Skeletal muscle satellite cell (primary cell): ENCODE results near the gene TP53BP1.

ENCODE experiments used
- H3K27me3 ChIP-seq: 2 replicates; pipeline ENCODE4 v1.7.0; 2013; ENCODE audit warnings: low read length; ENCODE audit not compliant: control insufficient read depth, insufficient read depth
- H3K36me3 ChIP-seq: 2 replicates; pipeline ENCODE4 v1.7.0; 2013; ENCODE audit warnings: mild to moderate bottlenecking, control low read depth, low read length; ENCODE audit not compliant: insufficient read depth
- H3K4me1 ChIP-seq: 2 replicates; pipeline ENCODE4 v1.7.0; 2013; ENCODE audit warnings: low read length; ENCODE audit not compliant: control insufficient read depth, insufficient read depth
- H3K4me2 ChIP-seq: 2 replicates; pipeline ENCODE4 v1.7.0; 2013; ENCODE audit warnings: mild to moderate bottlenecking, low read length
- H3K4me3 ChIP-seq: 2 replicates; pipeline ENCODE4 v1.7.0; 2013; ENCODE audit warnings: low read length
- H3K9ac ChIP-seq: 2 replicates; pipeline ENCODE4 v1.7.0; 2013; ENCODE audit warnings: mild to moderate bottlenecking, low read depth, low read length, moderate library complexity
- H3K9me3 ChIP-seq: replicated peaks from 2 replicates; pipeline ENCODE4 v1.7.0; 2013; ENCODE audit warnings: mild to moderate bottlenecking, control low read depth, low read length

The TP53BP1 gene

GRCh38 chr15:43433661-43434303 lies 59.2 kb downstream of the TP53BP1 start:
- Histone ChIP-seq H3K9me3 (no peaks in the 10 kb centered on the region), H3K4me1 (no peaks in the 10 kb centered on the region), H3K27me3 (no peaks in the 10 kb centered on the region), H3K36me3 (peaks cover 52% of the 10 kb centered on the region), H3K4me3 (no peak overlapping the region), H3K4me2 (no peak overlapping the region), H3K9ac (no peak overlapping the region)

DNA sequence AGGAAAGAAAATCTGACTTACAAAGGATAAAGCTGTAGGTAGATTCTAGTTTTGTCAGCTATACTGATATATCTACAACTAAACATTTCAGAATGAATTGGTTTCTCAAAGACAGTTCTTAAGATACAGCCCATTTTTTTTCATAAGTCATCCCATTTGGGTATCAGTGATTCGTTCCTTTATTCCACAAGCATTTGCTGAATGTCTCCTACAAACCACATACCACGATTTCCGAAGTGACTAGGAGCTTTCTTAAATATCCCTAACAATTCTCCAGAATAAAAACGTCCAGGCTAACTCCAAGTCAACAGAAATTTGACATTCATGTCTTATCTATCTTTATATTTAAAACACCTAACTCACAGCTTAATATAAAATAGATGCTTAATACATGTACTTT lies 59.8 kb downstream of the TP53BP1 start:
- Histone ChIP-seq H3K36me3 (peaks cover 48% of the 10 kb centered on the region), H3K9me3 (no peaks in the 10 kb centered on the region), H3K4me1 (no peaks in the 10 kb centered on the region), H3K4me2 (no peak overlapping the region), H3K9ac (no peak overlapping the region), H3K27me3 (no peaks in the 10 kb centered on the region), H3K4me3 (no peak overlapping the region)

DNA sequence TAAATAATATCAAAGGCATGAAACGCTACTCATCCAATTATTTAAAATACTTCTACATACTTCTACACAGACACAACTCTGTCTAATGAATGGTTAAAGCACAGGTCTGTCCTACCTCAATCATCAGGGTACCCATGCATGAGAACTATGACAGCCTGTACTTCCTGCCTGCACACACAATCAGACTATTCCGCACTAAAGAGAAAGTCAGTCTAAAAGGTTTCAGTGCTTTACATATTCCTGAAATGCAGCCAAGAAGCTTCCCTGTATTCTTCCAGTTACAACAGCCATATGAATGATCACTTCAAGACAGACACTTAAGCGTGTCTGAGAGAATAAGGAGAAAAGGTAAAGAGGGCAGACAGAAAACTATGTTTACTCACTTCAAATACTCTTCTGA lies 63.3 kb downstream of the TP53BP1 start:
- Histone ChIP-seq H3K36me3 (peaks cover 56% of the 10 kb centered on the region), H3K9me3 (no peaks in the 10 kb centered on the region), H3K4me1 (no peaks in the 10 kb centered on the region), H3K4me2 (no peak overlapping the region), H3K9ac (no peak overlapping the region), H3K4me3 (no peak overlapping the region), H3K27me3 (no peaks in the 10 kb centered on the region)

DNA sequence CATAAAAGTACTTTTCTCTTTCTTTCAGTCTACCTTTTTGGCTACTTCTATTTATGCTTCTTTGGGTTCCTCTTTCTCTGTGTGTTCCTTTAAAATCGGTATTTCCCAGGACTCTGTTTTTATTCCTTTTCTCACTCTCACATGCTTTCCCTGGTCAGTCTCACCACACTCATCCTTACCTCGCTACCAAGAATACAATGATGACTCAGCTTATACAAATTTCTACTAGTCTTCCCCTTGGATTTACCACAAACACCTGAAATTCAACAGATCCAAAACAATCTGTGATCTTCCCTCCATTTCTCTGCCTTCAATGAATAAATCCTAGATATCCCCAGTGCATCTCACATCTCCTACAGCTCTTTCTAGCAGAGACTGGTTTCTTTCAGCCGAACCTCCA lies 69.2 kb downstream of the TP53BP1 start:
- Histone ChIP-seq H3K9ac (no peak overlapping the region), H3K27me3 (no peaks in the 10 kb centered on the region), H3K4me2 (no peak overlapping the region), H3K36me3 (peaks cover 48% of the 10 kb centered on the region), H3K9me3 (no peaks in the 10 kb centered on the region), H3K4me3 (no peak overlapping the region), H3K4me1 (no peaks in the 10 kb centered on the region)

DNA sequence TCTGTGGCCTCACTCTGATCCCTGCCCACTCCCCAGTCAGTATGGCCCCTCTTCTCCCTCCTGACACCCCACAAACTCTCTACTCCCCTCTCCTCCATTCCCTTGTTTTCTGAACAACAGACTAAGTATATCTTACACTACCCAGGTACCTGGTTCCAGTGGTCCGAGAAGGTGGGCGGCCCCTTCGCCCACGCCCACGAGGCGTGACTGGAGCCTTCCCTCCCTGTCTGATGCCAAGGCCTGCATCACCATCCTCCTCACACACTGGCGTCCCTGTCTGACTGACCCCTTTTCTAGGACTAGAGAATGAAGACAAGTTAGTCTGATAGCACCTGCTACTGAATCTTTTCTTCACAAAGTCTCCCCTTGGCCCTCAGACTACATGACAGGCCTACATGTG lies 72.1 kb downstream of the TP53BP1 start:
- Histone ChIP-seq H3K9me3 (no peaks in the 10 kb centered on the region), H3K36me3 (peaks cover 47% of the 10 kb centered on the region), H3K4me3 (no peak overlapping the region), H3K4me1 (no peaks in the 10 kb centered on the region), H3K9ac (no peak overlapping the region), H3K27me3 (no peaks in the 10 kb centered on the region), H3K4me2 (no peak overlapping the region)

- Histone ChIP-seq H3K4me2 (no peak overlapping the region), H3K9me3 (no peaks in the 10 kb centered on the region), H3K9ac (no peak overlapping the region), H3K4me3 (no peak overlapping the region), H3K27me3 (no peaks in the 10 kb centered on the region), H3K36me3 (peaks cover 52% of the 10 kb centered on the region), H3K4me1 (no peaks in the 10 kb centered on the region)
Observed at GRCh38 chr15:43420435-43420834, 72.5 kb downstream of the TP53BP1 start.

DNA sequence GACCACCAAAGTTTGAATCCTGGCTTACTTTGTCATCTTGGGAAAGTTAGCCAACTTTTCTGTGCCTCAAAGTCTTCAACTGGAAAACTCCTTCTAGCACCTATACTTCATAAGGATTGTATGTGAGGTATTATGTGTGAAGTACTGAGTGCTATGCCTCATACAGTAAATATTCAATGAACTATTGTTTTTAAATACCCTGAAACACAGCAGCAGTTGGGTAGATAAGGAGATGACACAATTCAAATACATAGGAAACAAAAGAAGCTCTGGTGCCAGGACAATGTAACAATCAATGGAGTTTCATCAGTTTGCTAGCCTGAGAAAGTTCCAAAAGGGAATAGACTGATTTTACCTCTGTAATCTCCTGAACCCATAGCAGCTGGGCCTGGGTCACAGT lies 78.8 kb downstream of the TP53BP1 start:
- no peaks in the 10 kb centered on the region for H3K4me1 ChIP-seq
- no peak overlapping the region for H3K4me2 ChIP-seq
- H3K36me3 ChIP-seq: peaks cover 70% of the 10 kb centered on the region
- no peaks in the 10 kb centered on the region for H3K9me3 ChIP-seq
- no peaks in the 10 kb centered on the region for H3K27me3 ChIP-seq
- no peak overlapping the region for H3K4me3 ChIP-seq
- H3K9ac ChIP-seq: no peak overlapping the region

DNA sequence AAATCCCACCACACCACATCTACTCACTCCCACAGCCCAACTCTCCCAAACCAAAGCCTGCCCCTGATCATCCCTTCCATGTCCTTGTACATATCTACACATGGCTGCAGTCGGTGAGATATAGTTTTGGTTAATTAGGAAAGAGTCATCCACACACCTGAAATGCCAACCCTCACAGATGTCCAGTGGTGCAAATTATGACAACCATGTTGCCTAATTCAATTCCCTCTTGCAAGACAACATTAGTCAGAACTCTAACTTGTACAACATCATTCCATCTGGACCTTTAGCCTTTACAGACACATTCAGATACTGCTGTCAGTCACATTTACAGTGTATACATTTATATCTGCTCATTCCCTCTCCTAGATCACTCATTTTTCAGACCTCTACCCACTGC lies 80.9 kb downstream of the TP53BP1 start:
- no peak overlapping the region for H3K4me3 ChIP-seq

DNA sequence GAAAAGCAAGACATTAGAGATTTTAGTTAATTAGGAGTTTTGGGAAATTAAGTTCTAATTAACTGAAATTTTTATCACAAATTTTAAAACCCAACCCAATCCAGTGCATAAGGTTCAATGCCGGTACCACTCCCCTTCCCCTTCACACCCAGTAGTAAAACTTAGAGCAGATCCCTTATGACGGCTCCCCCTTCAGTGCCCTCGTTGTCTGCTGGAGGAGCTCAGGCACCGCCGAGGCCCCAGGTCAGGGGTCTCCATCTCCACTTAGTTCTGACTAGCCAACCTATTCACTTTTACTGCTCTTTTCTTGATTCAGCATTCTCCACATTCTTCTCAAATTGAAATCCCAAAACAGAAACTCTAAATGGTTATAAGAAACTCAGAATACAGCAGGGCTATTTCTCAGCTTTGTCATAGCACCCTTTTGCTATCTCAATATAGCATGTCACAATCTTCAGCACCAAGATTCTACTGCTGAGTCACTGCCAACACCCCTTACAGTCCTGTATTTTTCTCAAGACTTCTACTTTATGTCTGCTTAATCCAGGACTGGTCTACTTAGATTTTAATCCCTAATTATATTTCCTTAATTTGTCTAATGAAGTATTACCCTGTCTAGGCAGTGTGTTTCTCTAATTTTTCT lies 82.3 kb downstream of the TP53BP1 start:
- Histone ChIP-seq H3K9ac (no peak overlapping the region), H3K4me2 (no peak overlapping the region), H3K4me1 (no peaks in the 10 kb centered on the region), H3K27me3 (no peaks in the 10 kb centered on the region), H3K4me3 (no peak overlapping the region), H3K36me3 (peaks cover 84% of the 10 kb centered on the region), H3K9me3 (no peaks in the 10 kb centered on the region)

More for the DNA sequence above, 80.9 kb downstream of the TP53BP1 start:
- Histone ChIP-seq H3K9ac (no peak overlapping the region), H3K4me1 (no peaks in the 10 kb centered on the region), H3K27me3 (no peaks in the 10 kb centered on the region), H3K36me3 (peaks cover 84% of the 10 kb centered on the region), H3K4me2 (no peak overlapping the region), H3K9me3 (no peaks in the 10 kb centered on the region)

- H3K9me3 ChIP-seq: no peaks in the 10 kb centered on the region
- H3K27me3 ChIP-seq: no peaks in the 10 kb centered on the region
- peaks cover 76% of the 10 kb centered on the region for H3K36me3 ChIP-seq
- H3K9ac ChIP-seq: no peak overlapping the region
- H3K4me1 ChIP-seq: no peaks in the 10 kb centered on the region
- no peak overlapping the region for H3K4me2 ChIP-seq
- H3K4me3 ChIP-seq: no peak overlapping the region
Observed at GRCh38 chr15:43408789-43409188, 84.2 kb downstream of the TP53BP1 start.

GRCh38 chr15:43406808-43407207 lies 86.1 kb downstream of the TP53BP1 start:
- H3K27me3 ChIP-seq: no peaks in the 10 kb centered on the region
- no peak overlapping the region for H3K9ac ChIP-seq
- H3K4me2 ChIP-seq: no peak overlapping the region
- no peaks in the 10 kb centered on the region for H3K9me3 ChIP-seq
- H3K4me3 ChIP-seq: no peak overlapping the region
- peaks cover 77% of the 10 kb centered on the region for H3K36me3 ChIP-seq
- H3K4me1 ChIP-seq: no peaks in the 10 kb centered on the region

- Histone ChIP-seq H3K4me2 (no peak overlapping the region), H3K9me3 (no peaks in the 10 kb centered on the region), H3K36me3 (peaks cover 78% of the 10 kb centered on the region), H3K27me3 (no peaks in the 10 kb centered on the region), H3K4me3 (no peak overlapping the region), H3K9ac (no peak overlapping the region), H3K4me1 (no peaks in the 10 kb centered on the region)
Observed at GRCh38 chr15:43406189-43406588, 86.8 kb downstream of the TP53BP1 start.
